GM19467 (cell line): ENCODE results near the gene CTSA.
"Not testable (repeated sequence)": the region's sequence is repeated elsewhere in the genome, so short reads cannot be mapped to it uniquely, and the experiment has no call there.

ENCODE experiments used
- ATAC-seq: cut with Tn5 transposase; IDR thresholded peaks from one replicate; pipeline ENCODE4 v1.9.1; 2021; ENCODE audit warnings: mild to moderate bottlenecking, moderate library complexity; ENCODE audit not compliant: unreplicated experiment

CTSA gene

DNA sequence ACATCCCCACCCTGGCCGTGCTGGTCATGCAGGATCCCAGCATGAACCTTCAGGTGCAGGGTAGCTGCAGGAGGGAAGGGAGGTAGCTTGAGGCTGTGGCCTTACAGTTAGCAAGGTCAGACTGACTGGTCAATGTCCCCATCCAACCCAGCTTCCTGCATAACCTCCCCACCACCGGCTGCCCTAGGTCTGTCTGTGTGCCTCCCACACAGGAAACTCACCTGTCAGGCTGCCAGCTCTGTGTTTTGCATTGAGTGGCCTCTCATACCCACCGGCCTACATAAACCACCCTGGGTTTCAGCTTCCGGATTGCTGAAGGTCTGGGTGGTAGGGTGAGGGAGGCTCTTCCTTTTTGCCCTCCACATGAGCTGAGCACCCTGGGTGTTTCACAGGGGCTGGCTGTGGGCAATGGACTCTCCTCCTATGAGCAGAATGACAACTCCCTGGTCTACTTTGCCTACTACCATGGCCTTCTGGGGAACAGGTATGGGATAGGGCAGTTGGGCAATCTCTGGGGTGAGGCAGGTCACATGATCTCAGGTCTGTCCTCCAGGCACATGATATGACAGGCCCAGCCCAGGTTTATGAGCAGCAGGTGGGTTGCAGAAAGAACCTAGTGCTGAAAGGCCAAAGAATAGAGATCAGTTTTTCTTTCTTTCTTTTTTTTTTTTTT, 1.8 kb downstream of the CTSA start:
- no peak for ATAC-seq

DNA sequence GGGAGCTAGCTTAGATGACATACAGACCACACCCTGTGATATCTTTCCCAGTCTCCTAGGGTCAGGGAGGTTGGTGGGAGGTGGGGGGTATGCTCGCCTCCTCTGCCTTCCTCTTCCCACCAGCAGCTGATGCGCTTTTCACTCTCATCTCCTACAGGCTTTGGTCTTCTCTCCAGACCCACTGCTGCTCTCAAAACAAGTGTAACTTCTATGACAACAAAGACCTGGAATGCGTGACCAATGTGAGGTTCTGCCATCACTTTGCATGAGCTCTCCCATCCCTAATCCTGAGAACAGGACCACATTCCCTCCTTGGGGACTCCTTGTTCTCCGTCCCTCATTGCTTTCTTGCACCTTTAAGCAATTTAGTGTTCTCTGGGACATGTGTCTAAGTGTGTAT, 2.7 kb downstream of the CTSA start:
- no peak for ATAC-seq

DNA sequence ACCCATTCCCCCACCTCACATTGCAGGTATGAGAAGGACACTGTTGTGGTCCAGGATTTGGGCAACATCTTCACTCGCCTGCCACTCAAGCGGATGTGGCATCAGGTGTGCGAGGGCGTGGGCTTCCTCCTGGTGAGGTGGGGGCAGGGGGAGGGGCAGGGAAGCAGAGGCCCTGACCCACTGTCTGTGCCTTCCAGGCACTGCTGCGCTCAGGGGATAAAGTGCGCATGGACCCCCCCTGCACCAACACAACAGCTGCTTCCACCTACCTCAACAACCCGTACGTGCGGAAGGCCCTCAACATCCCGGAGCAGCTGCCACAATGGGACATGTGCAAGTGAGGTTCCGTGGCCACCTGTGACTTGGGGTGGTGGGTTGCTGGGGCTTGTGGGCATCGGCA, 3.7 kb downstream of the CTSA start:
- no peak for ATAC-seq

DNA sequence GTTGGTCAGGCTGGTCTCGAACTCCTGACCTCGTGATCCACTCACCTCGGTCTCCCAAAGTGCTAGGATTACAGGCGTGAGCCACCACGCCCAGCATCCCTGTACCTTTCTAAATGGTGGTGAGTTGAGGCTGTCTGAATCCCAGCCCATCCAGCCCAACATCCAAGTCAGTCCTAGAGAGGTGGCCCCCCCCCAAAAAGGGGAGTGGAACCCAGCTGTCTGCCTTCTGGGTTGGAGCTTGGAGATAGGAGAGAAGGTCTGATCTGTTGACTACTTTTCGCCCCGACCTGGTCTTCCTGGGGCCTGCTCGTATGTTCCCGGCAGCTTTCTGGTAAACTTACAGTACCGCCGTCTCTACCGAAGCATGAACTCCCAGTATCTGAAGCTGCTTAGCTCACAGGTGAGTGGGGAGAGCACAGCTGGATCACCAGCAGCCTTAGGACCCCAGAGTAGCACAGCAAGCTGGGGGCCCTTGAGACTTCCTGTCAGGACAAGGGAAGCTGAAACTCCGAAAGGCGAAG, 5.6 kb downstream of the CTSA start:
- no peak for ATAC-seq

DNA sequence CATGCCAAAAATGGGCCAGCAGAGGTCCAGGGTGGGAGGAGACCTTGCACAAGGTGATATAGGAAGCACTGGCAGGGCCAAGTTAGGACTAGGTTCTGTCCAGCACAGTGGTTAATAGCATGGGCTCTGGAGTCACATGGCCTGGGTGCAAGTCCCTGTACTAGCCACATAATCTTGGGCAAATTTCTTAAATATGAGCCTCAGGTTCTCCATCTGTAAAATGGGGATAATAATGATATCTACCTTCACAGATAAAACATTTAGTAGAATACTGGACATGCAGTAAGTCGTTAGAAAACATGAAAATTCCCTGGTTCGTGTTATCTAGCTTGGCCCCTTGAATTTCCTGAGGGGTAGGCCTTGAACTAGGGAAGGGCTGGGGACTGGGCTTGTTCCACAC, 6.2 kb downstream of the CTSA start:
- ATAC-seq: no peak

DNA sequence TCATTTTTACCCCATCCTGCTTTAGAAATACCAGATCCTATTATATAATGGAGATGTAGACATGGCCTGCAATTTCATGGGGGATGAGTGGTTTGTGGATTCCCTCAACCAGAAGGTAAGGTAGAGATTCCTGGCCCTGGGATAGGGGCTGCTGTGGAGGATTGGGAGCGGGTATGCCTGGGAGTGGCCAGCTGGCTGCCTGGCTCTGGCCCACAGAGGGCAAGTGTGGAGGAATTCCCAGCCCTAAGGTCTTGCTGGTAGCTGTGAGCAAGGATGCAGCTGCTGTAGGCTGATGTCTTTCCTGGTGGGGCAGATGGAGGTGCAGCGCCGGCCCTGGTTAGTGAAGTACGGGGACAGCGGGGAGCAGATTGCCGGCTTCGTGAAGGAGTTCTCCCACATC, 6.6 kb downstream of the CTSA start:
- ATAC-seq: no peak

DNA sequence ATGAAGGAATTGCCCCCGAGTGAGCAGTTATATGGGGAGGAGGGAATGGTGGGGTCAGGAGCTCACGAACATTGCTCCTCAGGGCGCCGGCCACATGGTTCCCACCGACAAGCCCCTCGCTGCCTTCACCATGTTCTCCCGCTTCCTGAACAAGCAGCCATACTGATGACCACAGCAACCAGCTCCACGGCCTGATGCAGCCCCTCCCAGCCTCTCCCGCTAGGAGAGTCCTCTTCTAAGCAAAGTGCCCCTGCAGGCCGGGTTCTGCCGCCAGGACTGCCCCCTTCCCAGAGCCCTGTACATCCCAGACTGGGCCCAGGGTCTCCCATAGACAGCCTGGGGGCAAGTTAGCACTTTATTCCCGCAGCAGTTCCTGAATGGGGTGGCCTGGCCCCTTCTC, 7.2 kb downstream of the CTSA start:
- no peak for ATAC-seq

DNA sequence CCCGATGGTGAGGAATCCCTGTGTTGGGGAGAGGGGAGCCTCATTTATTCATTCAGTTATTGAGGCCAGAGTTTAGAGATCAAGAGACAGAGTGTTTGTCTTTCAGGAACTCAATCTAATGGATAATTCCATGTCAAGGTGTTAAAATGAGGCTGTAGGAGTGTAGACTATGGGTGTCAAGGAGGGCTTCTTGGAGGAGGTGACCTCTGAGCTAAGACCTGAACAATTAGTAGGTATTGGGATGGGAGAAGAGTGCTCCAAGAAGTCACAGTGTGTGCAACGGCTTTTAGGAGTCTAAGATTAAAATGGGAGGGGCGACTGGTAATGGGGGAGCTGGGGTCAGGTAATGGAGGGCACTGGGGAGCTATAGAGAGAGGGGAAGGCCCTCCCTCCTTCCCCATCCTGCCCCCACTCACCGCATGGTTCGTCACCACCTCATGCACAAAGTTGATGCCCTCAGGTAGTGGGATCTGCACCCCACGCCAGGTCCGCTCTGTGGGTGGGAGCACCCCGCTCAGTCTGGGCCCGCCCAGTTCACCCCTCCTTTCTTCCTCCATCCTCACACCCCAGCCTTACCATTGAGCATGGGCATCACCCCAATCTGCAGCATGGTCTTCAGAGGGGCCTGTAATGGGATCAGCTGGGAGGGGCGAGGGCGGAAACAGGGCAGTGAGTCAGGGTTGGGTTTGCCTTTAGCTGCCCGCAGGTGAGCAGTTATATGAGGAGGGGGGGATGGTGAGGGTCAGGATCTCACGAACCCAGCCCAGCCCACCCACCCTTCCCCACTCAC, 8.1 kb downstream of the CTSA start:
- ATAC-seq: no peak

DNA sequence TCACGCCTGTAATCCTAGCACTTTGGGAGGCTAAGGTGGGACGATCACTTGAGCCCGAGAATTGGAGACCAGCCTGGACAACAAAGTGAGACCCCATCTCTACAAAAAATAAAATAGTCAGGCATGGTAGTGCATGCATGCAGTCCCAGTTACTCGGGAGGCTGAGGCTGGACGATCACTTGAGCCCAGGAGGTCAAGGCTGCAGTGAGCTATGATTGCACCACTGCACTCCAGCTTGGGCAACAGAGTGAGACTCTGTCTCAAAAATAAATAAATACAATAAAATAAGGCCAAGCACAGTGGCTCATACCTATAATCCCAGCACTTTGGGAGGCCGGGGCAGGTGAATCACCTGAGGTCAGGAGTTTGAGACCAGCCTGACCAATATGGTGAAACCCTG, 10.2 kb downstream of the CTSA start:
- not testable (repeated sequence) for ATAC-seq

DNA sequence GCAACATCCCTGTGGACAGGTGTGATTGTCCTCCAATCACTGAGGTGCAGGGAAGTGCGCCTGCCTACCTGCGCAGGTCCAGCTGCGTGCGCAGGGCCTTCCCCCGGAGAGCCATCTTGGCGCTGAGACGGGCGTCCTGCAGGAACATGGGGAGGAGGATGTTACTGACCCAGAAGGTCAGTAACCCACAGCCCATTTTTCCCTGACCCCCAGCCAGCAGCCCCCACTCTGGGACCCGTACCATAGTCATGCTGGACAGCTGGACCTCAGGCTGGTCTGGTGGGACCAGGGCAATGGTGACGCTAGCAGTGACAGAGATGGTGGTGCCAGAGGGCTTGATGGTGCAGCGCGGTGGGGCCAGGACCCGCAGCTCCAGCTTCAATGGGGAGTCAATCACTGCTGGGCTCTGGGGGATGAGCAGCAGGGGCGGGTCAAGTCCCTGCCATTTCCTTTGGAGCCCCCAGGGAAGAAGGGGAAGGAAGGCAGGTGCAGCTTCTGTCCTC, 11.1 kb downstream of the CTSA start:
- ATAC-seq: no peak

DNA sequence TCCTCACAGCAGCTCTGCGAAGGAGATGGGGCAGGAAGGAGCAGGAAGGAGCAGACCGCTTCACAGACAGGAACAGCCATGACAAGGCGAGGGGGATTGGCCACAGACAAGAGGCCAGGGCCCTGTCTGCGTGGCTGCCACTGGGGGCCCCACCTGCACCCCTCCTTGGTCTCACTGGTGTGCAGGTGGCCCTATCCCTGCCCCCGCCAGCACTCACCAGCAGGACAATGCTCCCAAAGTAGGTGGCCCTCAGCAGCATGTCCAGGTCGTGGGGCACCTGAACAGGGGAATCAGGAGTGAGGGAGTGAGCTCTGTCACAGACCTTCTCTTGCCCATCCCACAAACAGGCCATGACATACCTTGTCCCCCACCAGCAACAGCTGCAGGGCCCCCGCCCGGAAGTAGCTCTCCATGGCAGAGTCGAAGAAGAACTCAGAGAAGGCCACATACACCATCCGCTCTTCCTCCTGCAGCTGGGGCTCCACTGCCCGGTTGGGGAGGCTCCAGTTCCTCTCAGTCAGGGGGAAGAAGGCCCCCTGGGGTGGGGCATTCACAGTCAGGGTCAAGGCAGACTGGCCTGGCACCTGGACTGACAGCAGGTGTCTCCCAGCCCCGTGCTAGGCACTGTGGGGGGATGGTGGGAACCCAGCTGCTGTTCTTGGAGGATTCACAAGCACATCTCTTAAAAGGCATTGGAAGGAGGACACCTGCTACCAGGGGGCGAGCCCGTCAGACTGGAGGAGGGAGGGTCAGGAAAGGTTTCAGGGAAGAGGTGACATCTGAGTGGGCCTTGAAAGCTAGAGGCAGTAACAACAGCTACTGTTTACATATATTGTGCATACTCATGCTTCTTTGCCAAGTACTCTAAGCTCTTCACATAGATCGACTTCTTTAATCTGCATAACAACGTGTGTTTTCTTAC, 13.7 kb downstream of the CTSA start:
- no peak for ATAC-seq

DNA sequence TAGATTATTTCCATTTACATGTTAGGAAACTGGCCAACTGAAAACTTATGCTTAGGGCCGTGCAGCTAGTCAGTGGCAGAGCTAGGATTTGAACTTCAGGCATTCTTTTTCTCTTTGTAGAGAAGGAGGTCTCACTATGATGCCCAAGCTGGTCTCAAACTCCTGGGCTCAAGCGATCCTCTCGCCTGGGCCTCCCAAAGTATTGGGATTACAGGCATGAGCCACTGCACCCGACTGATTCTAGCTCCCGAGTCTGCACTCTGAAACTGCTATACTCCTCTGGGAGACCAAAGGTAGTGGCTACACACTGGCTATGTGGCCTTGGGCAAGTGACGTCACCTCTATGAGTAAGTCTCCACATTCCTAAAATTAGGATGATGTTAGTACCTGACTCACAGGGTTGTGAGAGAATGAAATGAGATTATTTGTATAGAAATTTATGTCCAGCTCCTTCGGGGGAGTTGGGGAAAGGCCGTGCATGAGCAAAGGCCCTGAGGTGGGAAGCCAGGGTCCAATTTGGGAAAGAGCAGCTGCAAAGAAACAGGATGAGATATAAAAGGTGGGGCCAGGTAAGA, 14.5 kb downstream of the CTSA start:
- ATAC-seq: no peak

DNA sequence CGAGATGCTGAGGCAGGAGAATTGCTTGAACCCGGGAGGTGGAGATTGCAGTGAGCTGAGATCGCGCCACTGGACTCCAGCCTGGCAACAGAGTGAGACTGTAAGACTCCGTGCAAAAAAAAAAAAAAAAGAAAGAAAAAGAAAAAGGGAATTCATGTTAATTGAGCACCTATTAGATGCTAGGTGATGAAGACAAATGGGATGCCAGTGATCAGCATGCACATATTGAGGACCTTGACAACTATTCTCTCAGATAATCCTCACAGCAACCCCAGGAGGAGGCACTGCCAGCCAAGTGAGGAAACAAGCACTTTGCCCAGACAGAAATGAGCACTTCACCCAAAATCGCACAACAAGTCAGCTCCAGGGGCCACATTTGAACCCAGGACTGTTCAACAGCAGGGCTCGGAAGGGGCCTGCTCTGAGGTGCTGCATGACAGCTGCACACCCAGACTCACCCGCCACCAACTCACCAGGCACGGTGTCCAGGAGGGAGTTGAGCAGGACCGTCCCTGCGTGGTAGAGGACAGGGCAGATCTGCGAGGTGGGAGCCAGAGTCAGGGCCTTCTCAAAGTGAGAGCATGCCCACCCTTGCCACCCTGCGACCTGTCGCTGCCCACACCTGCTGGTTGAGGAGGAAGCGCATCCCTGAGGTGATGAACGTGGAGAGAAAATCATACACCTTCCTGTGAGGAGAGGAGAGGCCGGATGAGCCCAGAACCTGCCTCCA, 16.2 kb downstream of the CTSA start:
- no peak for ATAC-seq

DNA sequence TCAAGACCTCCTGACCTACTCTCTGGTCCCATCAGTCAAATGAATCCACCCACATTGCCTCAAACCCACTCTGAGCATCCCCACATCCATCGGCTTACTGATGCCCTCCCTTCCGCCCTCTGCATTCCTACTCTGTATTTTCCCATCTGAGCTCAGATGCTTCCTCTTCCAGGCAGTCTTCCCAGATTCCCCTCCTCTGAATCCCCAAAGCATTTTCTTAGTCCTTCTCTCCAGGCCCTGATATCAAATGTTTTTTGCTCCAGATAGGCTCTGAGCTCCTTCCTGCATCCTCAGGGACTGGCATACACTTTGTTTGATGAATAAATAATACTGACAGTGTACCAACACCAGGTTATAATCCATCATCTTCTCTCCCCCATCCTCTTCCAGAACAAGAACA, 16.9 kb downstream of the CTSA start:
- ATAC-seq: no peak

DNA sequence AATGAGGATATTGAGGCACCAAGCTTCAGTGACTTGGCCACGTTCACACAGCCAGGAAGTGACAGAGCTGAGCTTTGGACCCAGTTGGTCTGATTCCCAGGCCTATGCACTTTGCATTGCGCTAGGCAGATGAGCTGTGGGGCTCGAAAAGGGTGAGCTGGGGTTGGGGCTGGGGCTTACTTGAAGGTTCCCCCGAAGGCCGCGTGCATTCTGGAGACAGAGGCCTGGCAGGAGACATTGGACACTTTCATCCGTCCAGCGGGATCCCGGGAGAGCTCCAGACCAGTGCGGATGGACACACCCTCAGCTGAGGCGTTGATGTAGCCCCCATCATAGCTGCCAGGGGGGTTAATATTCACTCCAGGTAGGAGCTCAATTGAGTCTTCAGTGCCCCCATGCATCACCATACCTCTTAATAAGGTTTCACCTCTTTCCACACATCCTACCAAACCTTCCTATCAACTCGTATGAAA, 18.2 kb downstream of the CTSA start:
- ATAC-seq: no peak

DNA sequence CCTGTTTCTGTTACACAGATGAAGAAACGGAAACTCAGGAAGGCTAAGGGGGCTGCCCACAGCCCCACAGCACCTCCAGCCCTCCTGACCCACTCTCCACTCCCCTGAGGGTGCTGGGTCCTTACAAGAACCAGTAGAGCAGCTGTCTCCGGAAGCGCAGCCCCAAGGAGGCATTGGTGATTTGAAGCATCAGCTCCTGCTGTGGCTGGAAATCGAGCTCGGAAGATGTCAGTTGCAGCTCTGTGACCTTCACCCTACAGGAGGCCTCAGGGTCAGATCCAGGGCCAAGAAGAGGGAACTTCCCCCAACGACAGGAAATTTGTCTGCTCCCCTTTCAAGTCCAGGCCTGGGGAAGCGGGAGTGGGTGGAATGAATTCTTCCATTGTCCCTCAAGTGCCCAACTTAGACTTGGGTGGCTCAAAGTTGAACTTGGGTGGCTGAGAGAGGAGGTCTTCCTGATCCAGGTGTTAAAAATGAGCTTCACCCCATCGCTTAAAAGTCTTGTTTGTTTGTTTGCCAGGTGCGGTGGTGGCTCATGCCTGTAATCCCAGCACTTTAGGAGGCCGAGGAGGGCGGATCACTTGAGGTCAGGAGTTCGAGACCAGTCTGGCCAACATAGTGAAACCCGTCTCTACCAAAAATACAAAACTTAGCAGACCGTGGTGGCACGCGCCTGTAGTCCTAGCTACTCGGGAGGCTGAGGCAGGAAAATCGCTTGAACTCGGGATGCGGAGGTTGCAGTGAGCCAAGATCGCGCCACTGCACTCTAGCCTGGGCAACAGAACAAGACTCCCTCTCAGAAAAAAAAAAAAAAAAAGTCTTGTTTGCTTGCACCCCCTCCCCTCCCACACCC, 18.9 kb downstream of the CTSA start:
- ATAC-seq: no peak

DNA sequence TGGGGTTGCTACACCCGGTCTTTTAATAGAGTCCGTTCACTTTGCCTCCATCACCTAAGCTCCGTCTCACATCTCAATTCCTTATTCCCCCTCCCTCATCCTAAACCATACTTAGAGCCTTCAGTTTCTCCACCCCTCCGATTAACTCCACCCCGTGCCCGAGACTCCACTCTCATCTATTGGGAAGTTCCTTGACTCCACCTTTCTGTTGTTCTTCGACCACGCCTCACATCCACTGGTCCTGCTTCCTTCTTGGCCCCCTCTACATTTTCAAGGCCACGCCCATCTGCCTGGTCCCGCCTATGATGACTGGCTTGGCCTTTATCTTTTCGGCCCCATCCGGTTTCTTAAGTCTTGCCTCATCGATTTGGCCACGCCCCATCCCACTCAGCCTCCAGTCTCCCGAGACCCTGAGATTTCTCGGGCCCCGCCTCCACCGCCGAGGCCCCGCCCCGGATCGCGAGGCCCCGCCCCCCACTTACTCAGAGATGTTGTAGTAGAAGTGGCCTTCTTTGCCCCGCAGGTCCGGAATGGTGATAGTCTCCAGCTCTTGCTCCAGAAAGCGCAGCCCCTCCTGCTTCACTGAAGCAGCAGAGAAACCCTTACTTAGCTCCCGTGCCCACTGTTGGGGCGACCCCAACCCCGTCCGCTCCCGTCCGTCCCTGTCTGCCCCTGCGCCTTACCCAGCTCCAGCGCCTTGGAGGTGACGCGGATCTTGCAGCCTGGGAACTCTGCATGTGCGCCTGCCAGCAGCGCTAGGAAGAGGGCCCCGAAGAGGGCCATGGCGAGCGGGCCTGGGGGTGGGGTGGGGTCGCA, 19.7 kb downstream of the CTSA start:
- peak; percentile 83 for ATAC-seq
